WERI-Rb-1 (cell line): ENCODE measurements around the gene PRLH.

Experiments
- DNase-seq: peaks from one replicate; pipeline ENCODE4 v3.0.0-alpha.2; 2020
- H3K27ac ChIP-seq: fragments of 250-450 bp; sonication (Bioruptor Pico); 2 replicates; pipeline ENCODE4 v1.5.1; 2020; ENCODE audit warnings: mild to moderate bottlenecking, moderate library complexity
- H3K27me3 ChIP-seq: fragments of 250-450 bp; sonication (Bioruptor Pico); 2 replicates; pipeline ENCODE4 v1.5.1; 2021; ENCODE audit warnings: mild to moderate bottlenecking, low read depth, moderate library complexity; ENCODE audit not compliant: insufficient read depth, severe bottlenecking
- H3K36me3 ChIP-seq: fragments of 250-450 bp; sonication (Bioruptor Pico); 2 replicates; pipeline ENCODE4 v1.5.1; 2020; ENCODE audit warnings: mild to moderate bottlenecking, moderate library complexity
- H3K4me3 ChIP-seq: 2 replicates; pipeline ENCODE4 v1.5.1; 2011; ENCODE audit warnings: low read depth, mild to moderate bottlenecking, control low read depth, low read length
- H3K9me3 ChIP-seq: fragments of 250-450 bp; sonication (Bioruptor Pico); 2 replicates; pipeline ENCODE4 v1.5.1; 2021; ENCODE audit warnings: mild to moderate bottlenecking, moderate library complexity; ENCODE audit not compliant: severe bottlenecking
- TF ChIP-seq, protein P1 (sequence below): IDR thresholded peaks from 2 replicates; pipeline ENCODE4 v1.5.1; 2011; ENCODE audit warnings: low read depth, mild to moderate bottlenecking, control low read depth, inconsistent platforms, low read length

The PRLH gene

DNA sequence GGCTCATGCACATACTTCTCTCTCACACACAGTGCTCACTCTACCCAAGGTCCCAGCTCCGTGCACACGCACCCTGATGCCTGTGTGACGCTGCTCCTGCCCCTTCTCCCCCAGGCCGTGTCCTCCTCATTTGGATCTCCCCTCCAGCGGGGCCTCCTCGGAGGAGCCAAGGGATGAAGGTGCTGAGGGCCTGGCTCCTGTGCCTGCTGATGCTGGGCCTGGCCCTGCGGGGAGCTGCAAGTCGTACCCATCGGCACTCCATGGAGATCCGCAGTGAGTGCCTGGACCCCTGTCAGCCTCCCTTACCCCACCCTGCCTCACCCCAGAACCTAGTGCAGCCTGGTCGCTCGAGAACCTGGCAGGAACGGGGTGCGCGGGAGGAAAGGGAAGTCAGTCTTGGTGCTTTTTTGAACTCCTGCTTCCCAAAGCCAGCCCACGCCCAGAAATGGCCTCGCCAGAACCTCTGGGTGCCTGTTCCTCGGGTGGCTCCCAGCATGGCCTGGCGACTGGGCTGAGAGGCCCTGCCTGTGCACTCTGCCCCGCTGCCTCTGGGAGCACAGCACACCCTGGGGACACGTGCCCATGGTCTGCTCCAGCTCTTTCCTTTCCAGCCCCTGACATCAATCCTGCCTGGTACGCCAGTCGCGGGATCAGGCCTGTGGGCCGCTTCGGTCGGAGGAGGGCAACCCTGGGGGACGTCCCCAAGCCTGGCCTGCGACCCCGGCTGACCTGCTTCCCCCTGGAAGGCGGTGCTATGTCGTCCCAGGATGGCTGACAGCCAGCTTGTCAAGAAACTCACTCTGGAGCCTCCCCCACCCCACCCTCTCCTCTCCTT, at the start of gene PRLH:
Gene PRLH, plus strand, starts transcription at position 174 of the 835 bp plus-strand sequence. Its CDS starts 0 bp downstream, at position 174.
- TF ChIP-seq, protein P1, sequence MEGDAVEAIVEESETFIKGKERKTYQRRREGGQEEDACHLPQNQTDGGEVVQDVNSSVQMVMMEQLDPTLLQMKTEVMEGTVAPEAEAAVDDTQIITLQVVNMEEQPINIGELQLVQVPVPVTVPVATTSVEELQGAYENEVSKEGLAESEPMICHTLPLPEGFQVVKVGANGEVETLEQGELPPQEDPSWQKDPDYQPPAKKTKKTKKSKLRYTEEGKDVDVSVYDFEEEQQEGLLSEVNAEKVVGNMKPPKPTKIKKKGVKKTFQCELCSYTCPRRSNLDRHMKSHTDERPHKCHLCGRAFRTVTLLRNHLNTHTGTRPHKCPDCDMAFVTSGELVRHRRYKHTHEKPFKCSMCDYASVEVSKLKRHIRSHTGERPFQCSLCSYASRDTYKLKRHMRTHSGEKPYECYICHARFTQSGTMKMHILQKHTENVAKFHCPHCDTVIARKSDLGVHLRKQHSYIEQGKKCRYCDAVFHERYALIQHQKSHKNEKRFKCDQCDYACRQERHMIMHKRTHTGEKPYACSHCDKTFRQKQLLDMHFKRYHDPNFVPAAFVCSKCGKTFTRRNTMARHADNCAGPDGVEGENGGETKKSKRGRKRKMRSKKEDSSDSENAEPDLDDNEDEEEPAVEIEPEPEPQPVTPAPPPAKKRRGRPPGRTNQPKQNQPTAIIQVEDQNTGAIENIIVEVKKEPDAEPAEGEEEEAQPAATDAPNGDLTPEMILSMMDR = no peak

GRCh38 chr2:237517163-237517562, 49.2 kb upstream of the PRLH start:
- H3K4me3 ChIP-seq = no peak overlapping the region
- H3K27ac ChIP-seq = no peak overlapping the region
- no peak for DNase-seq
- H3K36me3 ChIP-seq = no peaks in the 10 kb centered on the region
- peaks cover 52% of the 10 kb centered on the region for H3K27me3 ChIP-seq
- TF ChIP-seq, protein P1 = no peak
- no peaks in the 10 kb centered on the region for H3K9me3 ChIP-seq

More for the DNA sequence above, at the start of gene PRLH:
- Histone ChIP-seq H3K27ac (no peak within 1 kb of the TSS), H3K27me3 (peaks cover 82% of the 10 kb centered on the region), H3K36me3 (no peaks in the 10 kb centered on the region), H3K4me3 (no peak within 1 kb of the TSS), H3K9me3 (no peaks in the 10 kb centered on the region)
- DNase-seq = no peak

DNA sequence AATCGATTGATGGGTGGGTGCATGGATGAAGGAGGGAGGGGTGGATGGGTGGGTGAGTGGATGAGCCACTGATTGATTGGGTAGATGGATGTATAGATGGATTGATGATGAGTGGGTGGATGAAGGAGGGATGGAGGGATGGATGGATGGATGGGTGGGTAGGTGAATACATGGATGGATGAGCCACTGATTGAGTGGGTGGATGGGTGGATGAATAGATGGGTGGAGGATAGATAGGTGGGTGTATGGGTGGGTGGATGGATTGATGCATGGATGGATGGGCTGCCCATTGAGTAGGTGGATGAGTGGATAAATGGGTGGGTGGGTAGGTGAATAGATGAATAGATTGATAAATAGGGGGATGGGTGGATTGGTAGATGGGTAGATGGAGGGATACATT, 48.4 kb upstream of the PRLH start:
- TF ChIP-seq, protein P1 = no peak
- Histone ChIP-seq H3K9me3 (no peaks in the 10 kb centered on the region), H3K36me3 (no peaks in the 10 kb centered on the region), H3K27ac (no peak overlapping the region), H3K27me3 (peaks cover 47% of the 10 kb centered on the region), H3K4me3 (no peak overlapping the region)
- DNase-seq = no peak

- H3K36me3 ChIP-seq = no peaks in the 10 kb centered on the region
- DNase-seq = no peak
- no peak overlapping the region for H3K4me3 ChIP-seq
- no peaks in the 10 kb centered on the region for H3K9me3 ChIP-seq
- peaks cover 43% of the 10 kb centered on the region for H3K27me3 ChIP-seq
- H3K27ac ChIP-seq = no peak overlapping the region
- TF ChIP-seq, protein P1 = no peak
These were observed 46.7 kb upstream of the PRLH start for GRCh38 chr2:237519506-237520245.

GRCh38 chr2:237520290-237520689, 46.1 kb upstream of the PRLH start:
- Histone ChIP-seq H3K27me3 (peaks cover 42% of the 10 kb centered on the region), H3K4me3 (no peak overlapping the region), H3K9me3 (no peaks in the 10 kb centered on the region), H3K27ac (no peak overlapping the region), H3K36me3 (no peaks in the 10 kb centered on the region)
- DNase-seq = no peak
- TF ChIP-seq, protein P1 = no peak
